Osteoblast (primary cell): ENCODE data around the gene LEP. TPM values are rescaled to one million over a fixed set of nuclear protein-coding genes. Genes with fewer than 3 reads are reported as not detected.

Experiments used
- DNase-seq: peaks from one replicate; pipeline ENCODE4 v3.0.0; 2011; ENCODE audit warnings: low spot score, mixed read lengths; ENCODE audit not compliant: insufficient read length; ENCODE audit errors: missing footprints
- H2AFZ ChIP-seq: 2 replicates; pipeline ENCODE4 v1.6.0; 2011; ENCODE audit warnings: mild to moderate bottlenecking, low read length
- H3K27ac ChIP-seq: 2 replicates; pipeline ENCODE4 v1.5.1; 2011; ENCODE audit warnings: mild to moderate bottlenecking, low read depth, low read length, moderate library complexity
- H3K27me3 ChIP-seq: 2 replicates; pipeline ENCODE4 v1.6.0; 2012; ENCODE audit warnings: mild to moderate bottlenecking, control low read depth, inconsistent platforms, low read length, moderate library complexity; ENCODE audit not compliant: insufficient read depth
- H3K36me3 ChIP-seq: 2 replicates; pipeline ENCODE4 v1.5.1; 2011; ENCODE audit warnings: mild to moderate bottlenecking, low read length, control low read depth, moderate library complexity; ENCODE audit not compliant: insufficient read depth
- H3K4me1 ChIP-seq: 2 replicates; pipeline ENCODE4 v1.5.1; 2011; ENCODE audit warnings: mild to moderate bottlenecking, low read length, control low read depth, moderate library complexity; ENCODE audit not compliant: insufficient read depth
- H3K4me2 ChIP-seq: 2 replicates; pipeline ENCODE4 v1.6.0; 2011; ENCODE audit warnings: mild to moderate bottlenecking, low read length; ENCODE audit not compliant: insufficient read depth
- H3K4me3 ChIP-seq: fragments of 200-600 bp; sonication (generic); 3 replicates; pipeline ENCODE4 v1.5.1; 2012; ENCODE audit warnings: mild to moderate bottlenecking, low read length, inconsistent platforms; ENCODE audit not compliant: insufficient read depth
- H3K79me2 ChIP-seq: 2 replicates; pipeline ENCODE4 v1.6.0; 2012; ENCODE audit warnings: mild to moderate bottlenecking, low read length, control low read depth, inconsistent platforms; ENCODE audit not compliant: insufficient read depth
- H3K9me3 ChIP-seq: 2 replicates; pipeline ENCODE4 v1.5.1; 2011; ENCODE audit warnings: low read depth, low read length, control low read depth
- H4K20me1 ChIP-seq: 2 replicates; pipeline ENCODE4 v1.6.0; 2012; ENCODE audit warnings: mild to moderate bottlenecking, low read length, control low read depth; ENCODE audit not compliant: insufficient read depth
- total RNA-seq: library from RNA; depleted of rRNA; stranded (reverse); fragments of >200 nt; gene quantifications from 2 replicates; pipeline ENCODE4 v1.2.3, GENCODE V29; 2012
- TF ChIP-seq, protein P1 (sequence below): IDR thresholded peaks from 2 replicates; pipeline ENCODE4 v1.5.1; 2011; ENCODE audit warnings: mild to moderate bottlenecking, low read depth, low read length, moderate library complexity; ENCODE audit errors: extremely low read depth

LEP gene
- total RNA-seq, 1 donor = 0.36 TPM

DNA sequence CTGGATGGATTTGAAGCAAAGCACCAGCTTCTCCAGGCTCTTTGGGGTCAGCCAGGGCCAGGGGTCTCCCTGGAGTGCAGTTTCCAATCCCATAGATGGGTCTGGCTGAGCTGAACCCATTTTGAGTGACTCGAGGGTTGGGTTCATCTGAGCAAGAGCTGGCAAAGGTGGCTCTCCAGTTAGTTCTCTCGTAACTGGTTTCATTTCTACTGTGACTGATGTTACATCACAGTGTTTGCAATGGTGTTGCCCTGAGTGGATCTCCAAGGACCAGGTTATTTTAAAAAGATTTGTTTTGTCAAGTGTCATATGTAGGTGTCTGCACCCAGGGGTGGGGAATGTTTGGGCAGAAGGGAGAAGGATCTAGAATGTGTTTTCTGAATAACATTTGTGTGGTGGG, 14.2 kb downstream of the LEP start:
- no peaks in the 10 kb centered on the region for H3K4me1 ChIP-seq
- no peaks in the 10 kb centered on the region for H3K9me3 ChIP-seq
- H3K36me3 ChIP-seq = no peaks in the 10 kb centered on the region
- H2AFZ ChIP-seq = no peak overlapping the region
- H3K27me3 ChIP-seq = peaks cover 15% of the 10 kb centered on the region
- no peak overlapping the region for H3K4me2 ChIP-seq
- H3K79me2 ChIP-seq = no peaks in the 10 kb centered on the region
- H3K27ac ChIP-seq = no peak overlapping the region
- no peak overlapping the region for H3K4me3 ChIP-seq
- H4K20me1 ChIP-seq = no peaks in the 10 kb centered on the region
- no peak for DNase-seq
- TF ChIP-seq, protein P1, sequence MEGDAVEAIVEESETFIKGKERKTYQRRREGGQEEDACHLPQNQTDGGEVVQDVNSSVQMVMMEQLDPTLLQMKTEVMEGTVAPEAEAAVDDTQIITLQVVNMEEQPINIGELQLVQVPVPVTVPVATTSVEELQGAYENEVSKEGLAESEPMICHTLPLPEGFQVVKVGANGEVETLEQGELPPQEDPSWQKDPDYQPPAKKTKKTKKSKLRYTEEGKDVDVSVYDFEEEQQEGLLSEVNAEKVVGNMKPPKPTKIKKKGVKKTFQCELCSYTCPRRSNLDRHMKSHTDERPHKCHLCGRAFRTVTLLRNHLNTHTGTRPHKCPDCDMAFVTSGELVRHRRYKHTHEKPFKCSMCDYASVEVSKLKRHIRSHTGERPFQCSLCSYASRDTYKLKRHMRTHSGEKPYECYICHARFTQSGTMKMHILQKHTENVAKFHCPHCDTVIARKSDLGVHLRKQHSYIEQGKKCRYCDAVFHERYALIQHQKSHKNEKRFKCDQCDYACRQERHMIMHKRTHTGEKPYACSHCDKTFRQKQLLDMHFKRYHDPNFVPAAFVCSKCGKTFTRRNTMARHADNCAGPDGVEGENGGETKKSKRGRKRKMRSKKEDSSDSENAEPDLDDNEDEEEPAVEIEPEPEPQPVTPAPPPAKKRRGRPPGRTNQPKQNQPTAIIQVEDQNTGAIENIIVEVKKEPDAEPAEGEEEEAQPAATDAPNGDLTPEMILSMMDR = no peak

DNA sequence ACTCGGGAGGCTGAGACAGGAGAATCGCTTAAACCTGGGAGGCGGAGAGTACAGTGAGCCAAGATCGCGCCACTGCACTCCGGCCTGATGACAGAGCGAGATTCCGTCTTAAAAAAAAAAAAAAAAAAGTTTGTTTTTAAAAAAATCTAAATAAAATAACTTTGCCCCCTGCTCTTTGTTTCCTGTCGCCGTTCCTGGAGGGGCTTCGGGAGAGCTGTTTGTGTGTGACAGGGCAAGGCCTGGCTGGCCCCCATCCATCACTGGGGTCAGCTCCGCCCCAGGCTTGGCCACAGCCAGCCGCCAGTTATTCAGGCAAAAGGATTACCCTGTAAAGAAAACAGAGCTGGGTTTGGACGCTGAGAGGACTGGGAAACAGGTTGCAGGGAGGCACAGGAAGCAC, 16.4 kb downstream of the LEP start:
- DNase-seq = no peak
- no peak overlapping the region for H3K4me2 ChIP-seq
- no peaks in the 10 kb centered on the region for H4K20me1 ChIP-seq
- H3K79me2 ChIP-seq = no peaks in the 10 kb centered on the region
- no peak overlapping the region for H3K4me3 ChIP-seq
- H2AFZ ChIP-seq = no peak overlapping the region
- no peaks in the 10 kb centered on the region for H3K9me3 ChIP-seq
- no peaks in the 10 kb centered on the region for H3K36me3 ChIP-seq
- H3K4me1 ChIP-seq = no peaks in the 10 kb centered on the region
- TF ChIP-seq, protein P1 = no peak
- H3K27me3 ChIP-seq = no peaks in the 10 kb centered on the region
- no peak overlapping the region for H3K27ac ChIP-seq

DNA sequence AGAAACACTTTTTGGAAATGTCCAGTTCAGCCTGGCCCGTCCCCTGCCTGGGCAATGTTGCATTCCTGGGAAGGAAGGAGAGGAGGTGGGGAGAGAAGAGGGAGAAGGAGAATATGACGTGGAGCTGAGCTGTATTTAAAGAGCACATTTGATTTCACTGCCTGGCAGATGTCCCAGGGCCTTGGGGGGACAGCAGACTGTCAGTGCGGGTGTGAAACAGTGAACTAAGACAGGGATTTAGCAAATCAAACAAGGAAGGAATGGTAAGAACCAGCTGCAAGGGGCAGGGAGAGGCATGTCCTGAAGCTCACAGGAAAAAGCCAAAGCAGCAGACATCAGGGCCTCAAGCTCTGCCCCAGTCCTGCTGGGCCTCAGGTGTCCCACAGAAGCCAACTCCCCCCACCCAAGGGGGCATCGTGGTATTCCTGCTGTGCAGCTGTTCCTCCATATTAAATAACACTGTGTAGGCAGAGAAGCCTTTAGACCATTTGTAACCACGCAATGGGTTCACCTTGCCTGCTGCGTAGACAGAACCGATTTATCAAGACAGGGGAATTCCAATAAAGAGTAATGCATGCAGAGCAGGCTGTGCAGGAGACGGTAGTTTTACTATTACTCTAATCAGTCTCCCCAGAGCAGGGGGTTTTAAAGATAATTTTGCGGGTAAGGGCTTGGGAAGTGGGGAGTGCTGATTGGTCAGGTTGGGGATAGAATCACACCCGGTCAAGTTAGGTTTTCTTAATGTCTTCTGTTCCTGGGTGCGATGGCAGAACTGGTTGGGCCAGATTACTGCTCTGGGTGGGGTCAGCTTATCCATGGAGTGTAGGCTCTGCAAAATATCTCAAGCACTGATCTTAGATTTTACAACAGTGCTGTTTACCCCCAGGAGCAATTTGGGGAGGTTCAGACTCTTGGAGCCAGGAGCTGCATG, 18.3 kb downstream of the LEP start:
- H3K4me2 ChIP-seq = no peak overlapping the region
- no peak overlapping the region for H3K4me3 ChIP-seq
- H3K27ac ChIP-seq = no peak overlapping the region
- H3K4me1 ChIP-seq = no peaks in the 10 kb centered on the region
- H4K20me1 ChIP-seq = no peaks in the 10 kb centered on the region
- DNase-seq = peak; percentile 81
- TF ChIP-seq, protein P1 = no peak
- no peaks in the 10 kb centered on the region for H3K9me3 ChIP-seq
- H3K27me3 ChIP-seq = no peaks in the 10 kb centered on the region
- H3K79me2 ChIP-seq = no peaks in the 10 kb centered on the region
- peak overlapping the region; percentile 64 for H2AFZ ChIP-seq
- no peaks in the 10 kb centered on the region for H3K36me3 ChIP-seq

DNA sequence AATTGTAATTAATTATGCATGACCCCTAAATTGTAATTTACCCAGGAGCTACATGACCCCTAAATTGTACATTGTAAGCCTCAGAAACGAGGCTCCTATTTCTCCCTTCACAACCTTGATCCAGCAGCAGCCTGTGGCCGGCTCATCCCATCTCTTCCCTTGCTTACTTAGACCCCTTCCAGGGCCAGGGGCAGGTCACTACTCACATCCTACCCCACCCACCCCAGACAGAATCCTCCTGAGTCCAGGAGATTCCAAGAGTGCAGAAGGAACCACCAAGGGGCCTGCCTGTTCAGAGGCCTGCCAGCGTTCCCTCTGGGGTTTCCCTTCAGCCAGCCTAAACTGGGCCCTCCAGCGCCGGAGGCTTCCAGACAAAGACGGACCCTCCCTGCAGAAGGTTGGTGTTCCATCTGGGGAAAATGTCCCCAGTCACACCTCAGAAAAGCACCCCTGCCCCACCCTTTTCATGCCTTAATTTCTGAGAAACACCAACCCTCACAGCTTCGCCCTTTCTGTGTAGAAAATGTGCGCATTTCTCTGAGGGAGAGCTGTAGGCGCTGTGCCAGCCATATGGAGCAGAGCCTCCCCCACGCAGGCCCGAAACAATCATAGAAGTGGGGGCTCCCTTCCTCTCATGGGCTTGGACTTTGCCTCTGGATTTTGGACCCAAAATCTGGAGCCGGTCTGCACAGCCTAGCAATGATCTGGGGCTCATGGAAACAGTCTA, 19.2 kb downstream of the LEP start:
- TF ChIP-seq, protein P1 = no peak
- Histone ChIP-seq H3K4me3 (no peak overlapping the region), H2AFZ (no peak overlapping the region), H3K4me2 (no peak overlapping the region), H3K79me2 (no peaks in the 10 kb centered on the region), H3K36me3 (no peaks in the 10 kb centered on the region), H3K27ac (no peak overlapping the region), H3K4me1 (no peaks in the 10 kb centered on the region), H4K20me1 (no peaks in the 10 kb centered on the region), H3K27me3 (no peaks in the 10 kb centered on the region), H3K9me3 (no peaks in the 10 kb centered on the region)
- no peak for DNase-seq
